HepG2 (cell line): ENCODE measurements around the gene CBLB. TPM values are rescaled to one million over a fixed set of nuclear protein-coding genes. Genes with fewer than 3 reads are reported as not detected.

Experiments
- AHR ChIP-seq: IDR thresholded peaks from 2 replicates; pipeline ENCODE4 v1.6.1; 2018; ENCODE audit warnings: missing genetic modification reagents, missing compliant biosample characterization
- BATF2 ChIP-seq: sonication (generic); formaldehyde crosslinking; IDR thresholded peaks from 2 replicates; pipeline ENCODE4 v1.8.0; 2022; ENCODE audit warnings: mild to moderate bottlenecking, missing genetic modification reagents, moderate library complexity
- CHCHD3 ChIP-seq: sonication (generic); formaldehyde crosslinking; IDR thresholded peaks from 2 replicates; pipeline ENCODE4 v1.8.0; 2022; ENCODE audit warnings: mild to moderate bottlenecking, missing genetic modification reagents, moderate library complexity
- EHMT2 ChIP-seq: fragments of 200-600 bp; sonication (generic); IDR thresholded peaks from 2 replicates; pipeline ENCODE4 v1.7.0; 2017; ENCODE audit warnings: antibody characterized with exemption, low read depth, low read length, borderline replicate concordance
- HDAC6 ChIP-seq: fragments of 200-600 bp; sonication (generic); IDR thresholded peaks from 2 replicates; pipeline ENCODE4 v1.7.0; 2017; ENCODE audit warnings: mild to moderate bottlenecking, antibody characterized with exemption, low read length, low read depth
- HMGA1 ChIP-seq: sonication (generic); formaldehyde crosslinking; conservative IDR thresholded peaks from 2 replicates; pipeline ENCODE4 v1.4.0; 2020; ENCODE audit warnings: missing genetic modification reagents
- KDM2A ChIP-seq: sonication (generic); formaldehyde crosslinking; IDR thresholded peaks from 2 replicates; pipeline ENCODE4 v1.4.0; 2020; ENCODE audit warnings: low read depth, missing genetic modification reagents, borderline replicate concordance
- KDM4B ChIP-seq: sonication (generic); formaldehyde crosslinking; IDR thresholded peaks from 2 replicates; pipeline ENCODE4 v1.4.0; 2020; ENCODE audit warnings: missing genetic modification reagents
- MAF1 ChIP-seq: sonication (generic); formaldehyde crosslinking; IDR thresholded peaks from 2 replicates; pipeline ENCODE4 v1.5.0; 2020; ENCODE audit warnings: missing genetic modification reagents, borderline replicate concordance
- NFYC ChIP-seq: IDR thresholded peaks from 2 replicates; pipeline ENCODE4 v1.6.1; 2016; ENCODE audit warnings: missing genetic modification reagents, missing compliant biosample characterization
- NR3C1 ChIP-seq: sonication (generic); formaldehyde crosslinking; IDR thresholded peaks from 2 replicates; pipeline ENCODE4 v1.4.0; 2020; ENCODE audit warnings: missing genetic modification reagents
- SATB2 ChIP-seq: sonication (generic); formaldehyde crosslinking; IDR thresholded peaks from 2 replicates; pipeline ENCODE4 v1.5.0; 2020; ENCODE audit warnings: missing genetic modification reagents
- SCMH1 ChIP-seq: sonication (generic); formaldehyde crosslinking; IDR thresholded peaks from 2 replicates; pipeline ENCODE4 v1.9.0; 2021; ENCODE audit warnings: missing genetic modification reagents, mild to moderate bottlenecking, borderline replicate concordance
- SMARCC2 ChIP-seq: fragments of 450-650 bp; IDR thresholded peaks from 2 replicates; pipeline ENCODE4 v1.6.1; 2017; ENCODE audit warnings: antibody characterized with exemption, mild to moderate bottlenecking
- THAP8 ChIP-seq: sonication (generic); formaldehyde crosslinking; IDR thresholded peaks from 2 replicates; pipeline ENCODE4 v1.5.1; 2020; ENCODE audit warnings: missing genetic modification reagents, mild to moderate bottlenecking, borderline replicate concordance
- ZC3H13 ChIP-seq: sonication (generic); formaldehyde crosslinking; IDR thresholded peaks from 2 replicates; pipeline ENCODE4 v1.8.1; 2023; ENCODE audit warnings: mild to moderate bottlenecking, missing genetic modification reagents, moderate library complexity
- ZFP82 ChIP-seq: sonication (generic); formaldehyde crosslinking; IDR thresholded peaks from 2 replicates; pipeline ENCODE4 v1.5.1; 2020; ENCODE audit warnings: mild to moderate bottlenecking, missing genetic modification reagents, borderline replicate concordance
- ZNF160 ChIP-seq: sonication (generic); formaldehyde crosslinking; IDR thresholded peaks from 2 replicates; pipeline ENCODE4 v1.8.0; 2022; ENCODE audit warnings: mild to moderate bottlenecking, inconsistent platforms, missing genetic modification reagents
- ZNF280B ChIP-seq: sonication (generic); formaldehyde crosslinking; IDR thresholded peaks from 2 replicates; pipeline ENCODE4 v1.5.0; 2020; ENCODE audit warnings: missing genetic modification reagents, mild to moderate bottlenecking, borderline replicate concordance
- ZNF513 ChIP-seq: sonication (generic); formaldehyde crosslinking; conservative IDR thresholded peaks from 2 replicates; pipeline ENCODE4 v1.5.0; 2020; ENCODE audit warnings: missing genetic modification reagents
- ZNF572 ChIP-seq: sonication (generic); formaldehyde crosslinking; IDR thresholded peaks from 2 replicates; pipeline ENCODE4 v1.5.1; 2020; ENCODE audit warnings: mild to moderate bottlenecking, missing genetic modification reagents
- ZNF574 ChIP-seq: sonication (generic); formaldehyde crosslinking; IDR thresholded peaks from 2 replicates; pipeline ENCODE4 v1.4.0; 2020; ENCODE audit warnings: missing genetic modification reagents
- polyA plus RNA-seq, 8 experiments: library from polyadenylated mRNA; depleted of rRNA in 3 of 8; stranded (reverse) in 7 of 8; unstranded in 1 of 8; fragments of >200 nt; fragmentation: Illumina TruSeq in 4 of 8; extraction: Trizol in 4 of 8; gene quantifications; 2 replicates each; pipeline versions ENCODE4 v1.2.1 to v1.2.3, GENCODE V29; 2011 to 2016; ENCODE audit warnings: low read depth in 4 of 8, missing spikeins in 1 of 8, mixed read lengths in 1 of 8; ENCODE audit not compliant: insufficient read depth in 1 of 8
- total RNA-seq, 5 experiments: library from RNA; depleted of rRNA; stranded (reverse); fragments of >200 nt; fragmentation: Illumina TruSeq; extraction: Trizol; gene quantifications; 2 replicates each; pipeline ENCODE4 v1.2.3, GENCODE V29; 2016; ENCODE audit warnings: low read depth in 1 of 5

CBLB gene
- total and polyA plus RNA-seq, 2 of the 13 experiments (the other 11 are each of a cell fraction or from before 2014, with no cell fraction given), result 9.8 to 16.4 TPM

- TF ChIP-seq ZNF280B (CRISPR knock-in tag) (no peak), ZFP82 (CRISPR knock-in tag) (no peak), MAF1 (CRISPR knock-in tag) (no peak), ZNF513 (CRISPR knock-in tag) (no peak), EHMT2 (0 out of 2 replicates have a peak, but pooled peaks have one; percentile 20), ZC3H13 (no peak), SCMH1 (CRISPR knock-in tag) (no peak), KDM4B (CRISPR knock-in tag) (no peak), NFYC (CRISPR knock-in tag) (0 out of 2 replicates have a peak, but pooled peaks have one; percentile 20), HMGA1 (CRISPR knock-in tag) (no peak), KDM2A (no peak), NR3C1 (no peak), ZNF160 (no peak), CHCHD3 (CRISPR knock-in tag) (no peak), BATF2 (CRISPR knock-in tag) (no peak), SMARCC2 (no peak), ZNF572 (CRISPR knock-in tag) (no peak), ZNF574 (CRISPR knock-in tag) (no peak), AHR (CRISPR knock-in tag) (no peak), SATB2 (CRISPR knock-in tag) (no peak), HDAC6 (no peak), THAP8 (CRISPR knock-in tag) (no peak)
Measured at GRCh38 chr3:105866656-105867653, 1.9 kb downstream of the CBLB start (continued).
